Activated B cell treated with CpG ODN at 0.5 μM for 24 hours (primary cell): ENCODE data around the gene ANKS6. TPM values are rescaled to one million over a fixed set of nuclear protein-coding genes. Genes with fewer than 3 reads are reported as not detected.
"Not testable (repeated sequence)": the region's sequence is repeated elsewhere in the genome, so short reads cannot be mapped to it uniquely, and the experiment has no call there.

Source experiments
- ATAC-seq: fragments of 200-7000 bp; cut with Tn5 transposase; one replicate; pipeline ENCODE4 v1.10.0; 2021; ENCODE audit warnings: low read depth, mild to moderate bottlenecking, moderate library complexity
- CTCF ChIA-PET: fragments of 350-600 bp; sonication (Branson Sonifier 250); formaldehyde crosslinking; loops from one replicate; lab custom pipeline; 2021; ENCODE audit warnings: antibody characterized with exemption; lab: Charles Lee
- POLR2A ChIA-PET: fragments of 350-600 bp; sonication (Branson Sonifier 250); formaldehyde crosslinking; loops from one replicate; lab custom pipeline; 2021; ENCODE audit warnings: antibody characterized with exemption; lab: Charles Lee
- DNase-seq: peaks from one replicate; pipeline ENCODE4 v3.0.0; 2022
- H3K27ac Mint-ChIP-seq: one replicate; pipeline ENCODE4 v1.8.0; 2020; ENCODE audit warnings: mixed read lengths
- H3K27me3 Mint-ChIP-seq: one replicate; pipeline ENCODE4 v1.8.0; 2021; ENCODE audit warnings: mixed read lengths
- H3K36me3 Mint-ChIP-seq: one replicate; pipeline ENCODE4 v1.8.0; 2021; ENCODE audit warnings: low read depth, mixed read lengths
- H3K4me1 Mint-ChIP-seq: one replicate; pipeline ENCODE4 v1.8.0; 2021; ENCODE audit warnings: mixed read lengths
- H3K4me3 Mint-ChIP-seq: one replicate; pipeline ENCODE4 v1.8.0; 2020; ENCODE audit warnings: mild to moderate bottlenecking, mixed read lengths
- H3K9me3 Mint-ChIP-seq: one replicate; pipeline ENCODE4 v1.8.0; 2020; ENCODE audit warnings: mixed read lengths
- intact Hi-C: fragments of 100-400 bp; cut with micrococcal nuclease; formaldehyde crosslinking; loops from one replicate; pipeline ENCODE4 v1.15.1; 2024
- total RNA-seq: library from RNA; stranded (reverse); gene quantifications from 2 replicates; pipeline ENCODE4 v1.2.3, GENCODE V29; 2022
- TF ChIP-seq, protein P1 (sequence below): fragments of 200-600 bp; IDR thresholded peaks from one replicate; pipeline ENCODE4 v1.8.0; 2022; ENCODE audit warnings: antibody characterized with exemption, mild to moderate bottlenecking

The ANKS6 gene
- total RNA-seq, 1 donor from 2014 or later: 14.8 TPM

DNA sequence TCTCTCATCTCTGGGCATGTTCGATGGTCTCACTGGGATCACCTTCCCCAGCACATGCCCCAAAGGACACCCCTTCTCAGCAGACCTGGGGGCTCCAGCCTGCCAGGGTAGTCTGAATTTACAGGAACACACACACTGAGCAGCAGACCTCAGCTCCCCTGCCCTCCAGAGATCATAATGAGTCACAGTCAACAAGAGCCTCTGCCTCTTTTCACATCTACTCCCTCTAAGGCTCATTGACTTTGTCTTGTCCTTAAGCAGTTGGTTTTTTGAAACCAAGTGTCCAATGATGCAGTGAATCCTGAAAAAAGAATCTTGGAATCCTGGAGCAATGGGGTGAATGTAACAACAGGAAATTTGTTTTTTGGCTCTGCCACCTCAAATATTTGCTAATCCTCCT is 108.4 kb downstream of the ANKS6 start:
- intact Hi-C loops: no loop called here
- H3K27ac Mint-ChIP-seq: no peak overlapping the region
- no peak for ATAC-seq
- no peaks in the 10 kb centered on the region for H3K9me3 Mint-ChIP-seq
- no peaks in the 10 kb centered on the region for H3K36me3 Mint-ChIP-seq
- H3K27me3 Mint-ChIP-seq: peaks cover 7% of the 10 kb centered on the region
- ChIA-PET POLR2A (no interaction called here), CTCF (no interaction called here)
- DNase-seq: no peak
- H3K4me3 Mint-ChIP-seq: no peak overlapping the region
- TF ChIP-seq, protein P1, sequence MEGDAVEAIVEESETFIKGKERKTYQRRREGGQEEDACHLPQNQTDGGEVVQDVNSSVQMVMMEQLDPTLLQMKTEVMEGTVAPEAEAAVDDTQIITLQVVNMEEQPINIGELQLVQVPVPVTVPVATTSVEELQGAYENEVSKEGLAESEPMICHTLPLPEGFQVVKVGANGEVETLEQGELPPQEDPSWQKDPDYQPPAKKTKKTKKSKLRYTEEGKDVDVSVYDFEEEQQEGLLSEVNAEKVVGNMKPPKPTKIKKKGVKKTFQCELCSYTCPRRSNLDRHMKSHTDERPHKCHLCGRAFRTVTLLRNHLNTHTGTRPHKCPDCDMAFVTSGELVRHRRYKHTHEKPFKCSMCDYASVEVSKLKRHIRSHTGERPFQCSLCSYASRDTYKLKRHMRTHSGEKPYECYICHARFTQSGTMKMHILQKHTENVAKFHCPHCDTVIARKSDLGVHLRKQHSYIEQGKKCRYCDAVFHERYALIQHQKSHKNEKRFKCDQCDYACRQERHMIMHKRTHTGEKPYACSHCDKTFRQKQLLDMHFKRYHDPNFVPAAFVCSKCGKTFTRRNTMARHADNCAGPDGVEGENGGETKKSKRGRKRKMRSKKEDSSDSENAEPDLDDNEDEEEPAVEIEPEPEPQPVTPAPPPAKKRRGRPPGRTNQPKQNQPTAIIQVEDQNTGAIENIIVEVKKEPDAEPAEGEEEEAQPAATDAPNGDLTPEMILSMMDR: no peak
- no peaks in the 10 kb centered on the region for H3K4me1 Mint-ChIP-seq

DNA sequence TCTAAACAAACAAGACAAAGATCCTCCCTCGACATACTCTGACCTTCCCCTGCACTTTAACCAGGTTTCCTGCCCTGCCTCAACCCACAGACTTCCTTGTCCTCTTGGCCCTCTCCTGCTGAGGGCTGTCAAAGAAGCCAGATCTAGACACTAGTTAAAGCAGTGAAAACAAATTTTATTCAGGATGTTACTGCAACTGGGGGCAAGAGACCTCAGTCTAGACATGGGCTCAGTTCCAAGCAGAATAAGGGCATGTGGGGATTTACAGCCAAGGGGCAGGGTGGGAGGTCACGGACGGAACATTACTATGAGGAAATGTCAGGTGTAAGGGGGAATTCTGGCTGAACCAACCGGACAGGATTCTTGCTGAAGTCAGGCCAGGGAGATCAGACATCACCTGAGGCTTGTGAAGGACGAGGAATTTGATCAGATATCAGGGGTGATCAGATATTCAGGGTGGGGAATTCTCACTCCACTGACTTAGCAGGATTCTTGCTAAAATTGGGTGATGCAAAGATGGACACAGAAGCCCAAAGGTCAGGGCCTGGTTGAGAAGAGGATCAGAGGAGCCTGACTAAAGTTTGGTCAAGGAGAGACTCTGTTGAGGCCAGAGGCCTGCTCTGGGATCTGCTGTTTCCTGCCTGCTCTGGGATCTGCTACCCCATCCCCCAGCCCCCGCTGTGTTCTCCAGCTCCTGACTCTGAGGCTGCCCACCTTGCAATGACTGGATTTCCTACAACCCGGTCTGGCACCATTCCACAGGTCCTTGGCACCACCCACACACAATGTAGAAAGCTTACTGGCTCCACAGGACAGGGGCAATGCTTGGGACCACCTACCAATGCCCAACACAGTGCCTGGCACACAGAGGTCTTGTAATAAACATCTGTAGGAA is 109.1 kb downstream of the ANKS6 start:
- Mint-ChIP-seq H3K27ac (no peak overlapping the region), H3K36me3 (no peaks in the 10 kb centered on the region), H3K4me1 (no peaks in the 10 kb centered on the region), H3K27me3 (peaks cover 7% of the 10 kb centered on the region), H3K4me3 (no peak overlapping the region), H3K9me3 (no peaks in the 10 kb centered on the region)
- POLR2A ChIA-PET: no interaction called here
- TF ChIP-seq, protein P1: no peak
- intact Hi-C loops: no loop called here
- CTCF ChIA-PET: no interaction called here
- DNase-seq: no peak
- no peak for ATAC-seq

DNA sequence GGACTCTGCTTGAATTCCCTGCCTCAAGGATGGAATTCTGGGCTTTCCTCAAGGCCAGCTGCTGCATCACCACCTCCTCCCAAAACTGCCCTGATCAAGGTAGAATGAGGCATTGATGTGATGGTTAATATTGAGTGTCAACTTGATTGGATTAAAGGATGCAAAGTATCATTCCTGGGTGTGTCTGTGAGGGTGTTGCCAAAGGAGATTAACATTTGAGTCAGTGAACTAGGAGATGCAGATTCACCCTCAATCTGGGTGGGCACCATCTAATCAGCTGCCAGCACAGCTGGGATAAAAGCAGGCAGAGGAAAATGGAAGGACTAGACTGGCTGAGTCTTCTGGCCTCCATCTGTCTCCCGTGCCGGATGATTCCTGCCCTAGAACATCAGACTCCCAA is 111.5 kb downstream of the ANKS6 start:
- CTCF ChIA-PET, POLR2A ChIA-PET, H3K27me3 Mint-ChIP-seq, intact Hi-C loops, H3K4me1 Mint-ChIP-seq, ATAC-seq, DNase-seq, H3K4me3 Mint-ChIP-seq, H3K27ac Mint-ChIP-seq, H3K9me3 Mint-ChIP-seq, H3K36me3 Mint-ChIP-seq: not testable (repeated sequence)

Other genes with a start within 250 kb of the ANKS6 start
- gene GABBR2, start 87.6 kb downstream of the ANKS6 start, total RNA-seq: not detected in 2 replicates
- gene GALNT12, start 11.1 kb upstream of the ANKS6 start, total RNA-seq: 2.0 and 2.5 TPM in 2 replicates
- 0.07 and 0.15 TPM in 2 replicates for gene COL15A1, start 147.4 kb upstream of the ANKS6 start, total RNA-seq